Measurements from ENCODE around the gene IRF4.

DNA sequence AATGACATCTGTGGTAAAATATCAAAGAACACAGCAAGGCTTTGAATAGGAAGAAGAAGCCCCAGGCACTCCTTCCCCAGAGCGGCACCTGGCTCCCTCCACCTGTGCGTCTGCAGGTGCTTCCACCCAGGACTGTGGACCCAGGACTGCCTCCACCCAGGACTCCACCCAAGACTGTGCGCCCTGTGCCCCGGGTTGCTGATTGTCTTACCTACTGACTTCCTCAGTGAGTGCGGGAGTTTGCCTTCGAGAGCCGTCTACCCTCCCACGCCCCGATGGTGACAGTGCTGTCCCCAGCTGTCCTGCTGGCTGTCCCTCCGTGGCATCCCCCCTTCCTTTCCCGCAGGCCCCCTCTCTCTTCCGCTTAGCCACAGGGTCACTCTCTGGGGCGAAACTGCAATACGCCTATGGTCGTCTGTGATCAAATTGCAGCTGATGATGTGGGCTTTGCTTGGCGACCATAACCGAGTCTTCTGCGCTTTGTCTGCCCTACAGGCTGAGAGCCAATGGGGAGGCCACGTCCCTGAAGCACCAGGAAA lies 52.1 kb downstream of the IRF4 start:
- TF ChIP-seq ZNF473 (tag by site-specific recombination; IDR thresholded peaks at IDR 0.05) (no peak), TRIM28 (IDR thresholded peaks at IDR 0.05; ENCODE audit: borderline replicate concordance, low read length) (no peak), ZNF560 (tag by site-specific recombination; IDR thresholded peaks at IDR 0.05; ENCODE audit: borderline replicate concordance) (no peak), YY2 (tag by site-specific recombination; IDR thresholded peaks at IDR 0.05) (no peak), SETDB1 (IDR thresholded peaks at IDR 0.05; ENCODE audit: insufficient read length, low read length) (no peak), ZNF677 (tag by site-specific recombination; IDR thresholded peaks at IDR 0.05) (no peak), ZNF510 (tag by site-specific recombination; IDR thresholded peaks at IDR 0.05; ENCODE audit: insufficient replicate concordance) (no peak)
- TF ChIP-seq, protein P1, sequence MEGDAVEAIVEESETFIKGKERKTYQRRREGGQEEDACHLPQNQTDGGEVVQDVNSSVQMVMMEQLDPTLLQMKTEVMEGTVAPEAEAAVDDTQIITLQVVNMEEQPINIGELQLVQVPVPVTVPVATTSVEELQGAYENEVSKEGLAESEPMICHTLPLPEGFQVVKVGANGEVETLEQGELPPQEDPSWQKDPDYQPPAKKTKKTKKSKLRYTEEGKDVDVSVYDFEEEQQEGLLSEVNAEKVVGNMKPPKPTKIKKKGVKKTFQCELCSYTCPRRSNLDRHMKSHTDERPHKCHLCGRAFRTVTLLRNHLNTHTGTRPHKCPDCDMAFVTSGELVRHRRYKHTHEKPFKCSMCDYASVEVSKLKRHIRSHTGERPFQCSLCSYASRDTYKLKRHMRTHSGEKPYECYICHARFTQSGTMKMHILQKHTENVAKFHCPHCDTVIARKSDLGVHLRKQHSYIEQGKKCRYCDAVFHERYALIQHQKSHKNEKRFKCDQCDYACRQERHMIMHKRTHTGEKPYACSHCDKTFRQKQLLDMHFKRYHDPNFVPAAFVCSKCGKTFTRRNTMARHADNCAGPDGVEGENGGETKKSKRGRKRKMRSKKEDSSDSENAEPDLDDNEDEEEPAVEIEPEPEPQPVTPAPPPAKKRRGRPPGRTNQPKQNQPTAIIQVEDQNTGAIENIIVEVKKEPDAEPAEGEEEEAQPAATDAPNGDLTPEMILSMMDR (tag by site-specific recombination; IDR thresholded peaks at IDR 0.05): no peak
- TF ChIP-seq, protein P2, sequence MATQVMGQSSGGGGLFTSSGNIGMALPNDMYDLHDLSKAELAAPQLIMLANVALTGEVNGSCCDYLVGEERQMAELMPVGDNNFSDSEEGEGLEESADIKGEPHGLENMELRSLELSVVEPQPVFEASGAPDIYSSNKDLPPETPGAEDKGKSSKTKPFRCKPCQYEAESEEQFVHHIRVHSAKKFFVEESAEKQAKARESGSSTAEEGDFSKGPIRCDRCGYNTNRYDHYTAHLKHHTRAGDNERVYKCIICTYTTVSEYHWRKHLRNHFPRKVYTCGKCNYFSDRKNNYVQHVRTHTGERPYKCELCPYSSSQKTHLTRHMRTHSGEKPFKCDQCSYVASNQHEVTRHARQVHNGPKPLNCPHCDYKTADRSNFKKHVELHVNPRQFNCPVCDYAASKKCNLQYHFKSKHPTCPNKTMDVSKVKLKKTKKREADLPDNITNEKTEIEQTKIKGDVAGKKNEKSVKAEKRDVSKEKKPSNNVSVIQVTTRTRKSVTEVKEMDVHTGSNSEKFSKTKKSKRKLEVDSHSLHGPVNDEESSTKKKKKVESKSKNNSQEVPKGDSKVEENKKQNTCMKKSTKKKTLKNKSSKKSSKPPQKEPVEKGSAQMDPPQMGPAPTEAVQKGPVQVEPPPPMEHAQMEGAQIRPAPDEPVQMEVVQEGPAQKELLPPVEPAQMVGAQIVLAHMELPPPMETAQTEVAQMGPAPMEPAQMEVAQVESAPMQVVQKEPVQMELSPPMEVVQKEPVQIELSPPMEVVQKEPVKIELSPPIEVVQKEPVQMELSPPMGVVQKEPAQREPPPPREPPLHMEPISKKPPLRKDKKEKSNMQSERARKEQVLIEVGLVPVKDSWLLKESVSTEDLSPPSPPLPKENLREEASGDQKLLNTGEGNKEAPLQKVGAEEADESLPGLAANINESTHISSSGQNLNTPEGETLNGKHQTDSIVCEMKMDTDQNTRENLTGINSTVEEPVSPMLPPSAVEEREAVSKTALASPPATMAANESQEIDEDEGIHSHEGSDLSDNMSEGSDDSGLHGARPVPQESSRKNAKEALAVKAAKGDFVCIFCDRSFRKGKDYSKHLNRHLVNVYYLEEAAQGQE (tag by site-specific recombination; IDR thresholded peaks at IDR 0.05): no peak
